PC-3 (cell line): ENCODE measurements around the gene SLC39A11. TPM values are rescaled to one million over a fixed set of nuclear protein-coding genes. Genes with fewer than 3 reads are reported as not detected.

Experiments used
- ATAC-seq: fragments of 200-7000 bp; cut with Tn5 transposase; 2 replicates; pipeline ENCODE4 v1.9.1; 2020; ENCODE audit warnings: mild to moderate bottlenecking, moderate library complexity
- BruUV-seq: library from RNA; stranded (reverse); fragments of 400-500 nt; replicated peaks from 2 replicates; lab custom pipeline; 2021; lab: Mats Ljungman, UMichigan
- CTCF ChIA-PET: fragments of 300-600 bp; sonication (Branson Sonifier 250); formaldehyde crosslinking; loops from one replicate; lab custom pipeline; 2022; ENCODE audit warnings: antibody characterized with exemption; lab: Charles Lee
- POLR2A ChIA-PET: fragments of 300-600 bp; sonication (Branson Sonifier 250); formaldehyde crosslinking; loops from one replicate; lab custom pipeline; 2022; ENCODE audit warnings: antibody characterized with exemption; ENCODE audit not compliant: unreplicated experiment; lab: Charles Lee
- DNase-seq: peaks from one replicate; pipeline ENCODE4 v3.0.0-alpha.2; 2015
- H2AFZ ChIP-seq: fragments of 300-600 bp; sonication (generic); 2 replicates; pipeline ENCODE4 v1.6.0; 2016; ENCODE audit warnings: antibody characterized with exemption, low read length
- H3F3A ChIP-seq: fragments of 300-600 bp; sonication (generic); one replicate; pipeline ENCODE4 v1.6.0; 2017; ENCODE audit warnings: antibody characterized with exemption, low read length, control low read depth, mild to moderate bottlenecking; ENCODE audit not compliant: unreplicated experiment
- H3K27ac ChIP-seq: fragments of 300-600 bp; sonication (generic); 2 replicates; pipeline ENCODE4 v1.5.1; 2016; ENCODE audit warnings: mild to moderate bottlenecking, low read length
- H3K27me3 ChIP-seq: fragments of 300-600 bp; sonication (generic); 2 replicates; pipeline ENCODE4 v1.6.1; 2016; ENCODE audit warnings: low read length, mixed read lengths
- H3K36me3 ChIP-seq: fragments of 300-600 bp; sonication (generic); 2 replicates; pipeline ENCODE4 v1.6.1; 2016; ENCODE audit warnings: low read depth, mixed run types, low read length, mixed read lengths
- H3K4me1 ChIP-seq: fragments of 300-600 bp; sonication (generic); 2 replicates; pipeline ENCODE4 v1.5.1; 2016; ENCODE audit warnings: low read length; ENCODE audit not compliant: insufficient read depth
- H3K4me2 ChIP-seq: fragments of 300-600 bp; sonication (generic); 2 replicates; pipeline ENCODE4 v1.6.0; 2016; ENCODE audit warnings: low read length
- H3K4me3 ChIP-seq: fragments of 300-600 bp; sonication (generic); 2 replicates; pipeline ENCODE4 v1.5.1; 2016; ENCODE audit warnings: mild to moderate bottlenecking, low read length, mixed read lengths
- H3K79me2 ChIP-seq: fragments of 300-600 bp; sonication (generic); 2 replicates; pipeline ENCODE4 v1.6.1; 2017; ENCODE audit warnings: low read length, mixed read lengths
- H3K9ac ChIP-seq: fragments of 300-600 bp; sonication (generic); 2 replicates; pipeline ENCODE4 v1.6.0; 2016; ENCODE audit warnings: mild to moderate bottlenecking, low read length
- H3K9me2 ChIP-seq: fragments of 300-600 bp; sonication (generic); replicated peaks from 2 replicates; pipeline ENCODE4 v1.6.1; 2016; ENCODE audit warnings: mixed run types, low read length, mixed read lengths
- H3K9me3 ChIP-seq: fragments of 300-600 bp; sonication (generic); 2 replicates; pipeline ENCODE4 v1.6.1; 2016; ENCODE audit warnings: low read length, mixed read lengths
- H4K20me1 ChIP-seq: fragments of 300-600 bp; sonication (generic); 2 replicates; pipeline ENCODE4 v1.6.1; 2016; ENCODE audit warnings: low read length, mixed read lengths
- CTCF ChIP-seq: fragments of 300-600 bp; sonication (generic); conservative IDR thresholded peaks from 2 replicates; pipeline ENCODE4 v1.5.1; 2017; ENCODE audit warnings: antibody characterized with exemption, low read depth, mild to moderate bottlenecking, low read length
- EZH2 ChIP-seq: fragments of 300-600 bp; sonication (generic); IDR thresholded peaks from one replicate; pipeline ENCODE4 v1.6.1; 2017; ENCODE audit warnings: antibody characterized with exemption, mild to moderate bottlenecking, low read length; ENCODE audit not compliant: unreplicated experiment
- EZH2phosphoT487 ChIP-seq: fragments of 300-600 bp; sonication (generic); IDR thresholded peaks from 2 replicates; pipeline ENCODE4 v1.6.1; 2018; ENCODE audit warnings: mild to moderate bottlenecking, antibody characterized with exemption, low read length, borderline replicate concordance
- intact Hi-C: fragments of 100-400 bp; cut with micrococcal nuclease; formaldehyde crosslinking; loops from 2 replicates; pipeline ENCODE4 v1.9.0; 2023
- total RNA-seq: library from RNA; depleted of rRNA; stranded (reverse); fragments of >200 nt; gene quantifications from 2 replicates; pipeline ENCODE4 v1.2.3, GENCODE V29; 2014

The SLC39A11 gene
- total RNA-seq, 1 experiment from 2014 or later, result 37.7 TPM

GRCh38 chr17:72935984-72936383 is 156.5 kb downstream of the SLC39A11 start:
- Histone ChIP-seq H4K20me1 (no peaks in the 10 kb centered on the region), H3K27me3 (no peaks in the 10 kb centered on the region), H2AFZ (no peak overlapping the region), H3K9me3 (no peaks in the 10 kb centered on the region), H3K79me2 (no peaks in the 10 kb centered on the region), H3F3A (no peaks in the 10 kb centered on the region), H3K9me2 (no peaks in the 10 kb centered on the region), H3K36me3 (no peaks in the 10 kb centered on the region; the same call in 1 of the 2 replicates), H3K9ac (no peak overlapping the region), H3K4me3 (no peak overlapping the region), H3K4me1 (no peaks in the 10 kb centered on the region), H3K27ac (no peak overlapping the region), H3K4me2 (no peak overlapping the region)
- POLR2A ChIA-PET, result no interaction called here
- intact Hi-C loops, result no loop called here
- DNase-seq, result no peak
- no TSS peak for BruUV-seq
- ATAC-seq, result no peak
- CTCF ChIA-PET, result interaction anchor here (1.2 kb wide), 1 partner anchor 208 kb away, joined by 3 read pairs; no protein-coding TSS in a partner anchor
- TF ChIP-seq CTCF (no peak), EZH2 (no peak), EZH2phosphoT487 (no peak)

DNA sequence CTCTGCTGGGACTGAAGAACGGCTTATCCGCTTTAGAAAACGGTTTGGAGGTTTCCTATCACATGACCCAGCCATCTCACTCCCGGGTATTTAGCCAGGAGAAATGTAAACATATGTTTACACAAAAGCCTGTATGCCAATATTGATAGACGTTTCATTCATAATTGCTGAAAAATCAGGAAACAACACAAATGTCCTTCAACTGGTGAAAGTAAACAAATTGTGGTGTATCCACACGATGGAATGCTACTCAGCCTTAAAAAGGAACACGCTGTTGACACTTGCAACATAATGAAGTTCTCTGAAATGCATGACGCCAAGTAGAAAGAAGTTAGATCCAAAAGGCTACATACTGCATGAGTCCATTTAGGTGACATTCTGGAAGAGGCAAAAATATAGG is 157.6 kb downstream of the SLC39A11 start:
- Histone ChIP-seq H3K4me3 (no peak overlapping the region), H3K9me2 (no peaks in the 10 kb centered on the region)
- BruUV-seq, result no TSS peak

More for the DNA sequence above, 157.6 kb downstream of the SLC39A11 start:
- Histone ChIP-seq H3K9ac (no peak overlapping the region), H3K9me3 (no peaks in the 10 kb centered on the region), H3K36me3 (no peaks in the 10 kb centered on the region; the same call in 1 of the 2 replicates), H4K20me1 (no peaks in the 10 kb centered on the region), H3K4me2 (no peak overlapping the region), H3K27me3 (no peaks in the 10 kb centered on the region), H3K79me2 (no peaks in the 10 kb centered on the region), H2AFZ (no peak overlapping the region), H3K27ac (no peak overlapping the region), H3F3A (no peaks in the 10 kb centered on the region), H3K4me1 (no peaks in the 10 kb centered on the region)
- ChIA-PET POLR2A (interaction anchor here (0.6 kb wide), 1 partner anchor 118 kb away, joined by 8 read pairs; no protein-coding TSS in a partner anchor), CTCF (no interaction called here)
- no peak for DNase-seq
- ATAC-seq, result no peak
- TF ChIP-seq EZH2 (no peak), CTCF (no peak), EZH2phosphoT487 (no peak)
- intact Hi-C loops, result no loop called here
